Thyroid gland (tissue), 4 donors: Measurements from ENCODE around the gene DSCAM.

Experiments used
- CTCF ChIP-seq, 6 experiments: fragments of 200-600 bp in 3 of 6; fragments of 450-650 bp in 3 of 6; sonication (generic) in 3 of 6; IDR thresholded peaks; one replicate each; pipeline ENCODE4 v1.5.1; 2016 to 2019; ENCODE audit warnings: antibody characterized with exemption in 6 of 6, mild to moderate bottlenecking in 2 of 6, inconsistent platforms in 1 of 6, moderate library complexity in 1 of 6
- POLR2A ChIP-seq, 2 donors: fragments of 450-650 bp; IDR thresholded peaks; one replicate each; pipeline ENCODE4 v1.6.1; 2017; ENCODE audit warnings: antibody characterized with exemption in 2 of 2, mild to moderate bottlenecking in 2 of 2, moderate library complexity in 1 of 2

GRCh38 chr21:40187946-40188654 is 658.9 kb downstream of the DSCAM start:
- no peak for TF ChIP-seq POLR2A (IDR thresholded peaks at IDR 0.05)
- no peak for TF ChIP-seq CTCF (IDR thresholded peaks at IDR 0.05)
